GM19467 (cell line): ENCODE data around the gene ICOSLG.
"Not testable (repeated sequence)": the region's sequence is repeated elsewhere in the genome, so short reads cannot be mapped to it uniquely, and the experiment has no call there.

Source experiments
- ATAC-seq: cut with Tn5 transposase; IDR thresholded peaks from one replicate; pipeline ENCODE4 v1.9.1; 2021; ENCODE audit warnings: mild to moderate bottlenecking, moderate library complexity; ENCODE audit not compliant: unreplicated experiment

Gene ICOSLG

GRCh38 chr21:44240842-44241241 is at the start of gene ICOSLG:
Gene ICOSLG, minus strand, starts transcription at chr21:44240943. Its CDS starts 126 bp downstream, at chr21:44240817.
- not testable (repeated sequence) for ATAC-seq

DNA sequence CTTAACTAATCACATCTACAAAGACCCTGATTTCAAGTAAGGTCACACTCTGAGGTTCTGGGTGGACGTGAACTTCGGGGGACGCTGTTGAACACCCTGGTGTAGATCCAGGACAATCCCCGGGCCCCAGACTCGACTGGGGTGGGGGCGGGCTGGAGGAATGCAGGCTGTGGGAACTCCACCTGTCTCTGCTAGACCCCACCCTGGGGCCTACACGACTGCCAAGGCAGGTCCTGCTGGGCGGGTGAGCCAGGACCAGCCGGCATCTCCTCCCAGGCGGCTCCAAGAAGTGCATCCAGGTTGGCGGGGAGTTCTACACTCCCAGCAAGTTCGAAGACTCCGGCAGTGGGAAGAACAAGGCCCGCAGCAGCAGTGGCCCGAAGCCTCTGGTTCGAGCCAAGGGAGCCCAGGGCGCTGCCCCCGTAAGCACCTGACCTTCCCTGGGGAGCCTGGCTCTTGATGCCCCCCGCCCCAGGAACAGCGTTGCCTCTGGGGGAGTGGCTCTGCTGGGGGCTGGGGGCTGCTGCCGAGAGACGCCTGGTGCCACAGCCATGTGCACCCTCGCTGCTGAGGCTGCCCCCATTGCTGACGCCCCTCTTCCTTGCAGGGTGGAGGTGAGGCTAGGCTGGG is 48.8 kb upstream of the ICOSLG start:
- no peak for ATAC-seq

DNA sequence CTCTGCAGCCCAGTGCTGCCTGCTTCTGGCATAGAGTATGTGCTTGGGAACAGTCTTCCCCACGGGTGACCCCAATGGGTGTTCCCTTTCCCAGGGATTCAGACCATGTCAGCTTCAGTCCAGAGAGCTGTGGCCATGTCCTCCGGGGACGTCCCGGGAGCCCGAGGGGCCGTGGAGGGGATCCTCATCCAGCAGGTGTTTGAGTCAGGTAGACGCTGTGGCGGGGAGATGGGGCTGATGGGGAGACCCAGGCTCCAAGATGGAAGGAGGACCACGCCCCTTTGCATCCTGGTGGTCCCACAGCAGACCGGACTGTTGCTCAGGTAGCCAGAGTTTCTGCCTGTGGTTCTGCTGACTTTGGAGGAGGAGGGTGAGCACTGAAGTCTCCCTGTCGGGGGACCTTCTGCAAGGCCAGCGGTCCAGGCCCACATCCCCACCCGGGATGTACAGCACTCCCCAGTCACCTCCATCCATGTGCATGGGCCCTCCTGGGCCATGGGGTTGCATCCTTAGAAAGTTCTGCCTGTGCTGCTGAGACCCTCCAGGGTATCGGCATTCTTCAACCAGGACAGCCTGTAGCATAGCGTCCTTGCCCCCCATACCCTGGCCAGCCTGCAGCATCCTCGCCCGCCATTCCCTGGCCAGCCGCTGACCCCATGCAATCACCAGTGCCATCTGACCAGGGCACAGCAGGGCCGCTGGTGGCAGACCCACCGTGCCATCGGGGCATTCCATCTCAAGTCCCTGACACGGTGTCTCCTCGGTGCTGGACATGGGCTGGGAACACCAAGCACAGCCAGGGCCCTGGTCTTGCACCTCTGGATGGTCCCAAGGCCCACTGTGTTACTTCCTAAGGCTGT is 47.7 kb upstream of the ICOSLG start:
- no peak for ATAC-seq

DNA sequence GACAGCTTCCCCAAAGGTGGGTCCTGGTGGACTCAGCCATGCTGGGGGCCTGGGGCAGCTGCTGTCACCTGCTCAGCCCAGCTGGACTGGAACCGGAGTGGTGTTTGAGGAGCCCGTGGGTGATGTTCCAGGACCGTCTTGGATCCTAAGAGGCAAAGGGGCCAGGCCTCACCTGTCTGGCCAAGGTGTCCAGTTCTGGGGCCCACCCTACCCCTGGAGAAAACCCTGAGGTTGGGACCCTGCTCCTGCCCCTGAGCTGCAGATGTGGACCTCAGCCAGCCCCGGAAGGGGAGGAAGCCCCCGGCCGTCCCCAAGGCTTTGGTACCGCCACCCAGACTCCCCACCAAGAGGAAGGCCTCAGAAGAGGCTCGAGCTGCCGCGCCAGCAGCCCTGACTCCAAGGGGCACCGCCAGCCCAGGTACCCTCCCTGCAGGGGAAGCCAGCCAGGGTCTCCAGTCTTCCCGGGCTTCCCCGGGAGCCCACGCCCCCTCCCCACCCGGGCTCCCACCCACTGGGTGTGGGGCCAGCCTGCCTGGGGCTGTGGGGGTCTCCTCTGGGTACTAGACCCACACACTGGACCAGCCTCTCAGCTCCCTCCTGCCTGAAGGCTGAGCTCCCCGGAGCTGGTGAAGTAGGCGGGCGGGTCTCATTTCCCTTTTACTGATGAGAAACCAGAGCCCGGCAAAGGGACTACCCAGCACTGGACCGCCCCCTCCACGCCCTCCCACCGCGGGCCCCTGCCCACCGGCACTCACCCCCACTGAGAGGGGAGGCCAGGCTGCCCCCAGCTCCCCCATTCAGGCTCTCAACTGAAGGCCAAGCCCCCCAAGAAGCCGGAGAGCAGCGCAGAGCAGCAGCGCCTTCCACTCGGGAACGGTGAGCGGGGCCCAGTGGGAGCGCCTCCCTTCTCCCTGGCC is 46.2 kb upstream of the ICOSLG start:
- ATAC-seq, result no peak

- no peak for ATAC-seq
Observed at GRCh38 chr21:44286086-44286715, 45.5 kb upstream of the ICOSLG start.

GRCh38 chr21:44285138-44285992 is 44.6 kb upstream of the ICOSLG start, which contains the start of gene AIRE:
Gene AIRE, plus strand, starts transcription at chr21:44285876. Its CDS starts 131 bp downstream, at chr21:44286007.
- no peak for ATAC-seq

GRCh38 chr21:44283948-44284347 is 43.2 kb upstream of the ICOSLG start:
- ATAC-seq, result no peak

DNA sequence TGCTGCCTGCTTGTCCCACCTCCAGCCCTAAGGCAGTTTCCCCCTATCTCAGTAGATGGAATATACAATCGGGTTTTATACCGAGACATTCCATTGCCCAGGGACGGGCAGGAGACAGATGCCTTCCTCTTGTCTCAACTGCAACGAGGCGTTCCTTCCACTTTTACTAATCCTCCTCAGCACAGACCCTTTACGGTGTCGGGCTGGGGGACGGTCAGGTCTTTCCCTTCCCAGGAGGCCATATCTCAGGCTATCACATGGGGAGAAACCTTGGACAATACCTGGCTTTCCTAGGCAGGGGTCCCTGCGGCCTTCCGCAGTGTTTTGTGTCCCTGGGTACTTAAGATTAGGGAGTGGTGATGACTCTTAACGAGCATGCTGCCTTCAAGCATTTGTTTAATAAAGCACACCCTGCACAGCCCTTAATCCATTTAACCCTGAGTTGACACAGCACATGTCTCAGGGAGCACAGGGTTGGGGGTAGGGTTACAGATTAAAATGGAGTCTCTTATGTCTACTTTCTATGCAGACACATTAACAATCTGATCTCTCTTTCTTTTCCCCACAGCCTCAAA is 42.6 kb upstream of the ICOSLG start:
- ATAC-seq, result not testable (repeated sequence)

DNA sequence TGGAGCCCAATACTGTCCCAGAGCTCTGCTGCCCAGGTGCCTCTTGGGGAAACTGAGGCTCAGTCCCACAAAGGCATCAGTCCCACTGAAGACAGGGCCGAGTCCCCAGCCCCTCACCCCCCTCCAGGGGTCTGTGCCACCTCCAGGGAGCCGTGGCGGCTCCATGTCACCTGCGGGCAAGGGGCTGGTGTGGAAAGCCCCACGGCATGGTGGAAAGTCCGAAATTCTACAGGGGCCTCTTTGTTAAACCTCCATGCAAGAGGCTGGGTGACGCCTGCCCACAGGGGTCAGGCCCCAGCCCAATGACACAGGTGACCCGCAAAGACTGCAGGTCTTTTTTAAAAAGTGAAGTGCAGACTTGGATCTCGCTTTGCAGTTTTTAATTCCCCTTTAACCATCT is 41.6 kb upstream of the ICOSLG start:
- no peak for ATAC-seq

- ATAC-seq, result no peak
Observed at GRCh38 chr21:44281801-44282200, 41.1 kb upstream of the ICOSLG start.

GRCh38 chr21:44279354-44280260 is 38.9 kb upstream of the ICOSLG start:
- ATAC-seq, result no peak

DNA sequence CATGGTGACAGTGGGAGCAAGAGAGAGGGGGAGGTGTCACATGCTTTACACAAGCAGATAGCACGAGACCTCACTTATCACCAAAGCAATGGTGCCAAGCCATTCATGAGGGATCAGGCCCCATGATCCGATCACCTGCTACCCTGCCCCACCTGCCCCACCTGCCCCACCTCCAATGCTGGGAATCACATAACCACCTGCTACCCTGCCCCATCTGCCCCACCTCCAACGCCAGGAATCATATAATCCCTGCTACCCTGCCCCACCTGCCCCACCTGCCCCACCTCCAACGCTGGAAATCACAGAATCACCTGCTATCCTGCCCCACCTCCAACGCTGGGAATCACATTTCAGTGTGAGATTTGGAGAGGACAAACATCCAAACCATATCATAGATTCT is 34.3 kb upstream of the ICOSLG start:
- no peak for ATAC-seq

DNA sequence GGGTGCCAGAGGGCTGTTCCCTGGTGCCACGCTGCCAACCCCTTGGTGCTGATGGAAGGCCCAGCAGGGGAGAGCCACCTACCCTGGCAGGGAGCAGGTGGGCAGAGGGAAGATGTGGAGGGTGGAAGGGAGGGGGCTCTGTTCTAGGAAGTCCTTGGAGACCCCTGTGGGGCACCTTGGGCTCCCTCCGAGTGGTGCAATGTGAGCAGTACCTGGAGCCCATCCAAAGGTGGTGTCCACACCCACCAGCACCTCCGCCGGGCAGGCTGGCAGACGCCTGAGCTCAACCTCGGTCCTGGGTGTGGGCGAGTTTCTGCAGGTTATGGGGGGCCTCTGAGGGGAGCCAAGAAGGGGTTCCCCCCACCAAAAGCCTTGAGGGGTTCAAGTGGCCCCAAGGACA is 32.3 kb upstream of the ICOSLG start:
- ATAC-seq, result no peak

- ATAC-seq, result no peak
Observed at GRCh38 chr21:44272284-44272858, 31.6 kb upstream of the ICOSLG start.

- no peak for ATAC-seq
Observed at GRCh38 chr21:44271558-44272283, 31.0 kb upstream of the ICOSLG start.

GRCh38 chr21:44269090-44269489 is 28.3 kb upstream of the ICOSLG start:
- ATAC-seq, result no peak

DNA sequence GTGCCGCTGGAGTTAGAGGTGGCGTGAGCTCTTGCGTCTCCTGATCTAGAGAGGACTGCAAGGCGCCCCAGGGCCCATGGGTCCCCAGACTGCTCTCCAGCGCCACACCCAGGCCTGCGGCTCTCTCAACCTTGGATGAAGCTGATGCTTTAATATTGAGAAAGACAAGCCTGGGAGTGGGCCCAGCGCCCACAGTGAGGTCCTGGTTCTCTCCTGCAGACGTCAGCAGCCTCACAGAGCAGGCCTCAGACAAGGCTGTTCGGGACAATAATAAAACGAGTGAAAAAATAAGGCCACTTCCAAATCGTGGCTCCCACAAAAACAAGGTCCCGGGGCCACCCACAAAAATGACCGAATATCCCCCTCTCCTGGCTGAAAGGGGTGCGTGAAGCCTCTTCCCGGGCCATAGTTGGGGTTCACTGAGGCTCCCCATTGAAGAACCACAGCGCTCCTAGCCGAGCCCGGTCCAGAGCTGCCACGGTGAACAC is 27.0 kb upstream of the ICOSLG start:
- no peak for ATAC-seq
